WTC11 (cell line): ENCODE data around the gene SLC6A4. TPM values are rescaled to one million over a fixed set of nuclear protein-coding genes. Genes with fewer than 3 reads are reported as not detected.

Source experiments
- ATAC-seq: fragments of 200-7000 bp; cut with Tn5 transposase; 2 replicates; pipeline ENCODE4 v1.10.0; 2021; ENCODE audit warnings: mild to moderate bottlenecking, moderate library complexity
- CTCF ChIA-PET: fragments of 300-600 bp; sonication (Branson Sonifier 250); formaldehyde crosslinking; loops from one replicate; lab custom pipeline; 2021; ENCODE audit warnings: antibody characterized with exemption; lab: Charles Lee
- POLR2A ChIA-PET: fragments of 350-600 bp; sonication (Branson Sonifier 250); formaldehyde crosslinking; loops from one replicate; lab custom pipeline; 2021; ENCODE audit warnings: antibody characterized with exemption; lab: Charles Lee
- DNase-seq: peaks from one replicate; pipeline ENCODE4 v3.0.0; 2021; ENCODE audit warnings: low spot score
- H3K27ac Mint-ChIP-seq: 2 replicates; pipeline ENCODE4 v1.8.0; 2021; ENCODE audit warnings: mixed read lengths
- H3K27me3 Mint-ChIP-seq: 2 replicates; pipeline ENCODE4 v1.8.0; 2021; ENCODE audit warnings: low read depth, mild to moderate bottlenecking, moderate library complexity, mixed read lengths
- H3K36me3 Mint-ChIP-seq: 2 replicates; pipeline ENCODE4 v1.8.0; 2021; ENCODE audit warnings: mixed read lengths
- H3K4me1 Mint-ChIP-seq: 2 replicates; pipeline ENCODE4 v1.8.0; 2022; ENCODE audit warnings: mixed read lengths
- H3K4me3 Mint-ChIP-seq: 2 replicates; pipeline ENCODE4 v1.8.0; 2021; ENCODE audit warnings: mild to moderate bottlenecking, moderate library complexity, mixed read lengths
- H3K9me3 Mint-ChIP-seq: 2 replicates; pipeline ENCODE4 v1.8.0; 2021; ENCODE audit warnings: mixed read lengths
- AFF4 ChIP-seq: sonication (generic); formaldehyde crosslinking; IDR thresholded peaks from 2 replicates; pipeline ENCODE4 v1.8.1; 2023; ENCODE audit warnings: mild to moderate bottlenecking, missing genetic modification reagents, borderline replicate concordance
- ATF3 ChIP-seq: sonication (generic); formaldehyde crosslinking; conservative IDR thresholded peaks from 2 replicates; pipeline ENCODE4 v1.8.1; 2022; ENCODE audit warnings: mild to moderate bottlenecking, missing genetic modification reagents
- CDX4 ChIP-seq: fragments of 250-450 bp; sonication (Bioruptor Pico); IDR thresholded peaks from 2 replicates; pipeline ENCODE4 v1.9.0; 2021; ENCODE audit warnings: moderate library complexity, mild to moderate bottlenecking, inconsistent platforms, borderline replicate concordance
- FOXP4 ChIP-seq: sonication (generic); formaldehyde crosslinking; IDR thresholded peaks from 2 replicates; pipeline ENCODE4 v1.8.0; 2022; ENCODE audit warnings: mild to moderate bottlenecking, missing genetic modification reagents
- IRF1 ChIP-seq: sonication (generic); formaldehyde crosslinking; IDR thresholded peaks from 2 replicates; pipeline ENCODE4 v1.8.0; 2023; ENCODE audit warnings: missing genetic modification reagents
- MLX ChIP-seq: sonication (generic); formaldehyde crosslinking; IDR thresholded peaks from 2 replicates; pipeline ENCODE4 v1.8.1; 2023; ENCODE audit warnings: mild to moderate bottlenecking, missing genetic modification reagents, moderate library complexity
- NFATC4 ChIP-seq: fragments of 250-450 bp; sonication (Bioruptor Pico); IDR thresholded peaks from 2 replicates; pipeline ENCODE4 v1.9.0; 2021; ENCODE audit warnings: mild to moderate bottlenecking
- NFYB ChIP-seq: sonication (generic); formaldehyde crosslinking; conservative IDR thresholded peaks from 2 replicates; pipeline ENCODE4 v1.8.0; 2022; ENCODE audit warnings: low read depth, missing genetic modification reagents
- NR2C2 ChIP-seq: sonication (generic); formaldehyde crosslinking; IDR thresholded peaks from 2 replicates; pipeline ENCODE4 v1.8.0; 2022; ENCODE audit warnings: mild to moderate bottlenecking, missing genetic modification reagents
- SMAD4 ChIP-seq: sonication (generic); formaldehyde crosslinking; IDR thresholded peaks from 2 replicates; pipeline ENCODE4 v1.8.0; 2022; ENCODE audit warnings: mild to moderate bottlenecking, missing genetic modification reagents
- ZBTB21 ChIP-seq: sonication (generic); formaldehyde crosslinking; IDR thresholded peaks from 2 replicates; pipeline ENCODE4 v1.8.1; 2023; ENCODE audit warnings: mild to moderate bottlenecking, missing genetic modification reagents, borderline replicate concordance
- ZNF416 ChIP-seq: fragments of 250-450 bp; sonication (Bioruptor Pico); IDR thresholded peaks from 2 replicates; pipeline ENCODE4 v1.9.0; 2021; ENCODE audit warnings: mild to moderate bottlenecking, inconsistent platforms
- ZNF671 ChIP-seq: fragments of 250-450 bp; sonication (Bioruptor Pico); IDR thresholded peaks from 2 replicates; pipeline ENCODE4 v1.8.0; 2021; ENCODE audit warnings: mild to moderate bottlenecking
- ZSCAN18 ChIP-seq: fragments of 250-450 bp; sonication (Bioruptor Pico); IDR thresholded peaks from 2 replicates; pipeline ENCODE4 v2.1.2; 2022; ENCODE audit warnings: mild to moderate bottlenecking, moderate library complexity
- total RNA-seq: library from RNA; stranded (reverse); gene quantifications from 3 replicates; pipeline ENCODE4 v1.2.3, GENCODE V29; 2021

The SLC6A4 gene
- total RNA-seq, 1 experiment from 2014 or later = 0.13 TPM

GRCh38 chr17:30271102-30271501 is 35.6 kb upstream of the SLC6A4 start:
- CTCF ChIA-PET = interaction anchor here (1.0 kb wide), 1 partner anchor 34 kb away, joined by 3 read pairs; no protein-coding TSS in a partner anchor
- H3K4me3 Mint-ChIP-seq = no peak overlapping the region

More at GRCh38 chr17:30271102-30271501, 35.6 kb upstream of the SLC6A4 start:
- ATAC-seq (no peak), DNase-seq (no peak)
- Mint-ChIP-seq H3K9me3 (no peaks in the 10 kb centered on the region), H3K27me3 (no peaks in the 10 kb centered on the region), H3K36me3 (peaks cover 45% of the 10 kb centered on the region), H3K4me1 (peaks cover 3% of the 10 kb centered on the region; the same call in 1 of the 2 replicates), H3K27ac (no peak overlapping the region)
- TF ChIP-seq ZSCAN18 (CRISPR knock-in tag) = no peak
- no peak for TF ChIP-seq ATF3 (CRISPR knock-in tag)
- no peak for TF ChIP-seq SMAD4 (CRISPR knock-in tag)
- no peak for TF ChIP-seq FOXP4 (CRISPR knock-in tag)
- TF ChIP-seq NFYB (CRISPR knock-in tag) = no peak
- no peak for TF ChIP-seq NR2C2 (CRISPR knock-in tag)
- no peak for TF ChIP-seq ZNF671 (CRISPR knock-in tag)
- TF ChIP-seq ZNF416 (CRISPR knock-in tag) = no peak
- TF ChIP-seq NFATC4 (CRISPR knock-in tag) = no peak
- TF ChIP-seq MLX = no peak
- TF ChIP-seq IRF1 (CRISPR knock-in tag) = no peak
- no peak for TF ChIP-seq CDX4 (CRISPR knock-in tag)
- TF ChIP-seq ZBTB21 (CRISPR knock-in tag) = no peak
- no peak for TF ChIP-seq AFF4
- POLR2A ChIA-PET = no interaction called here
